Measurements from ENCODE around the gene KL.

The KL gene

GRCh38 chr13:33060815-33061214, 44.6 kb downstream of the KL start:
- TF ChIP-seq CTCF (IDR thresholded peaks at IDR 0.05) = no peak
- H3K36me3 ChIP-seq = peaks cover 5% of the 10 kb centered on the region
- no peaks in the 10 kb centered on the region for H3K27me3 ChIP-seq
- H3K4me3 ChIP-seq (ENCODE audit: low read depth in 1 of 2, low read length in 1 of 2) = no peak overlapping the region
- H3K27ac ChIP-seq = no peak overlapping the region
- H3K9me3 ChIP-seq = no peaks in the 10 kb centered on the region
- H3K4me1 ChIP-seq (ENCODE audit: control insufficient read depth in 1 of 2, insufficient read depth in 1 of 2, low read depth in 1 of 2, low read length in 1 of 2) = no peaks in the 10 kb centered on the region

- no peaks in the 10 kb centered on the region for H3K36me3 ChIP-seq
- H3K9me3 ChIP-seq = no peaks in the 10 kb centered on the region
- peaks cover 4 to 7% of the 10 kb centered on the region in 2 experiments for H3K4me1 ChIP-seq (ENCODE audit: control insufficient read depth in 1 of 2, insufficient read depth in 1 of 2, low read depth in 1 of 2, low read length in 1 of 2)
- H3K27ac ChIP-seq = no peak overlapping the region
- no peaks in the 10 kb centered on the region for H3K27me3 ChIP-seq
- no peak for TF ChIP-seq CTCF (IDR thresholded peaks at IDR 0.05)
- no peak overlapping the region for H3K4me3 ChIP-seq (ENCODE audit: low read depth in 1 of 2, low read length in 1 of 2)
Observed at GRCh38 chr13:33066329-33066728, 50.1 kb downstream of the KL start.

- H3K27me3 ChIP-seq = no peaks in the 10 kb centered on the region
- H3K4me1 ChIP-seq (ENCODE audit: control insufficient read depth in 1 of 2, insufficient read depth in 1 of 2, low read depth in 1 of 2, low read length in 1 of 2) = peaks cover 12 to 19% of the 10 kb centered on the region in 2 experiments
- TF ChIP-seq CTCF (IDR thresholded peaks at IDR 0.05) = no peak
- no peaks in the 10 kb centered on the region for H3K9me3 ChIP-seq
- H3K4me3 ChIP-seq (ENCODE audit: low read depth in 1 of 2, low read length in 1 of 2) = no peak overlapping the region
- H3K36me3 ChIP-seq = no peaks in the 10 kb centered on the region
- H3K27ac ChIP-seq = no peak overlapping the region
Observed at GRCh38 chr13:33069365-33069764, 53.1 kb downstream of the KL start.

- Histone ChIP-seq H3K27me3 (no peaks in the 10 kb centered on the region), H3K9me3 (no peaks in the 10 kb centered on the region), H3K27ac (no peak overlapping the region), H3K4me3 (ENCODE audit: low read depth in 1 of 2, low read length in 1 of 2) (no peak overlapping the region), H3K36me3 (no peaks in the 10 kb centered on the region), H3K4me1 (ENCODE audit: control insufficient read depth in 1 of 2, insufficient read depth in 1 of 2, low read depth in 1 of 2, low read length in 1 of 2) (peaks cover 12 to 19% of the 10 kb centered on the region in 2 experiments)
- TF ChIP-seq CTCF (IDR thresholded peaks at IDR 0.05) = no peak
Observed at GRCh38 chr13:33070713-33071112, 54.5 kb downstream of the KL start.

- Histone ChIP-seq H3K27me3 (no peaks in the 10 kb centered on the region), H3K4me3 (ENCODE audit: low read depth in 1 of 2, low read length in 1 of 2) (no peak overlapping the region), H3K27ac (no peak overlapping the region), H3K36me3 (no peaks in the 10 kb centered on the region), H3K9me3 (no peaks in the 10 kb centered on the region), H3K4me1 (ENCODE audit: control insufficient read depth in 1 of 2, insufficient read depth in 1 of 2, low read depth in 1 of 2, low read length in 1 of 2) (peaks cover 12 to 19% of the 10 kb centered on the region in 2 experiments)
- TF ChIP-seq CTCF (IDR thresholded peaks at IDR 0.05) = no peak
Observed at GRCh38 chr13:33072282-33072681, 56.1 kb downstream of the KL start.

GRCh38 chr13:33072759-33073158, 56.5 kb downstream of the KL start:
- no peaks in the 10 kb centered on the region for H3K27me3 ChIP-seq
- H3K27ac ChIP-seq = no peak overlapping the region
- TF ChIP-seq CTCF (IDR thresholded peaks at IDR 0.05) = no peak
- no peaks in the 10 kb centered on the region for H3K9me3 ChIP-seq
- H3K4me3 ChIP-seq (ENCODE audit: low read depth in 1 of 2, low read length in 1 of 2) = no peak overlapping the region
- peaks cover 12 to 19% of the 10 kb centered on the region in 2 experiments for H3K4me1 ChIP-seq (ENCODE audit: control insufficient read depth in 1 of 2, insufficient read depth in 1 of 2, low read depth in 1 of 2, low read length in 1 of 2)
- no peaks in the 10 kb centered on the region for H3K36me3 ChIP-seq
